Adipocyte (in vitro differentiated cells): Measurements from ENCODE around the gene ETF1.

ENCODE experiments used
- DNase-seq: peaks from one replicate; pipeline ENCODE4 v3.0.0-alpha.2; 2015; ENCODE audit warnings: low read depth
- H3K27me3 ChIP-seq: replicated peaks from 2 replicates; pipeline ENCODE4 v1.7.0; 2013; ENCODE audit warnings: mild to moderate bottlenecking, low read length, moderate library complexity; ENCODE audit not compliant: control insufficient read depth, insufficient read depth
- H3K36me3 ChIP-seq: 2 replicates; pipeline ENCODE4 v1.7.0; 2013; ENCODE audit warnings: low read length, mild to moderate bottlenecking, moderate library complexity; ENCODE audit not compliant: control insufficient read depth, insufficient read depth, severe bottlenecking
- H3K4me1 ChIP-seq: 2 replicates; pipeline ENCODE4 v1.7.0; 2013; ENCODE audit warnings: mild to moderate bottlenecking, low read length, moderate library complexity; ENCODE audit not compliant: control insufficient read depth, insufficient read depth
- H3K4me3 ChIP-seq: 2 replicates; pipeline ENCODE4 v1.7.0; 2013; ENCODE audit warnings: mild to moderate bottlenecking, low read length, moderate library complexity
- H3K9ac ChIP-seq: 2 replicates; pipeline ENCODE4 v1.7.0; 2013; ENCODE audit warnings: mild to moderate bottlenecking, low read length, moderate library complexity
- H3K9me3 ChIP-seq: 2 replicates; pipeline ENCODE4 v1.7.0; 2013; ENCODE audit warnings: mild to moderate bottlenecking, low read length, moderate library complexity; ENCODE audit not compliant: control insufficient read depth

Gene ETF1

DNA sequence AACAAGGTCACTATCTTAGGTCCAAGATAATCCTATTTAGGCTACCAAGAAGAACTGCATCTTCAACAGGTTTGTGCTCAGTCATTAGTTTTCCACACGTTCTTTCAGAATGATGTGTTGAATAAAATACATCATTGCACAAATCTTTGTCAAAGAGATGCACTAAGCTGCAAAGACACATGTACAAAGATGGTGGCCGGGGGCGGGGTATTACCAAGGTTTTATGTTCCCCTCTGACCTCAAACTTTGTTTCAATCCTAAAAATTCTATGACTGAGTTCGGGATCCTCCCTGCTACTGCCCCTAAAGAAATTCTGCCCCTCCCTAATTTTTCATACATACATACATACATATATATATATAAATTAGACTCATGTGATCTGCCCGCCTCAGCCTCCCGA, 17.9 kb upstream of the ETF1 start:
- no peaks in the 10 kb centered on the region for H3K9me3 ChIP-seq
- H3K36me3 ChIP-seq: peaks cover 98% of the 10 kb centered on the region

DNA sequence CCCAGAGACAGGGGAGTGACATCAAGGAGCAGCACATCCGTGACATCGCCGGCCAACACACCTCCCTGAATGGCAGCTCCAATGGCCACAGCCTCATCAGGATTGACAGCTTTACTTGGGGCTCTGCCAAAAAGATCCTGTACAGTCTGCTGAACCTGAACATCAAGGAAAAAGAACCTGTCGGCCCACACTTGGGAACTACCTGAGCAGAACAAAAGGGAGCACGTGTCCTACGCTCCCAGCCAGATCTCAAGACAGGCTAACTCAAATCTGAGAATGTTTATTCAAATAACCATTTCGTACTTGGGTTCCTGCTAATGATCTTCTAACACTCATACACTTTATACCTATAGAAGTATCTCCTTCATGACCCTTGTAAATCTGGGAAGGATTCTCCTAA, 16.9 kb upstream of the ETF1 start:
- Histone ChIP-seq H3K36me3 (peaks cover 98% of the 10 kb centered on the region), H3K27me3 (no peaks in the 10 kb centered on the region), H3K9ac (no peak overlapping the region), H3K4me3 (no peak overlapping the region), H3K4me1 (no peaks in the 10 kb centered on the region), H3K9me3 (no peaks in the 10 kb centered on the region)
- no peak for DNase-seq

More for the DNA sequence above, 17.9 kb upstream of the ETF1 start:
- no peaks in the 10 kb centered on the region for H3K4me1 ChIP-seq
- no peak overlapping the region for H3K4me3 ChIP-seq
- H3K9ac ChIP-seq: no peak overlapping the region
- DNase-seq: no peak
- no peaks in the 10 kb centered on the region for H3K27me3 ChIP-seq

DNA sequence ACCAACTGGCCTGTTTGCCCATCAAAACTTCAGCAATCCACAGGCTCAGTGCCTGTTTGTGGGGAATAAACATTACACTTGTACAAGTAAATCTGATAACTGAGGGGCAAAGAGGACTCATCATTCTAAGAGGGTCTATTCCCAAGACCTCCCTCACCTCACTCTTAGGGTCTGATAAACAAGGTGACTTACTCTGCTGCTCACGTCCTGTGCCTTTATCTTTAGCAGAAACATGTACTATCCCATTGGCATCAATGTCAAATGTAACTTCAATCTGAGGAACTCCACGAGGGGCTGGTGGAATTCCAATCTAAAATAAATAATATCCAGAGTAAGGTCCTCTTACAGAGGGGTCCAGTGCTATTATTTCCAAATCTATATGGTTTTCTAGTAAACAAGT, 14.6 kb upstream of the ETF1 start:
- no peak overlapping the region for H3K4me3 ChIP-seq
- no peak overlapping the region for H3K9ac ChIP-seq
- H3K4me1 ChIP-seq: no peaks in the 10 kb centered on the region
- no peaks in the 10 kb centered on the region for H3K9me3 ChIP-seq
- H3K27me3 ChIP-seq: no peaks in the 10 kb centered on the region
- no peak for DNase-seq
- H3K36me3 ChIP-seq: peaks cover 96% of the 10 kb centered on the region

DNA sequence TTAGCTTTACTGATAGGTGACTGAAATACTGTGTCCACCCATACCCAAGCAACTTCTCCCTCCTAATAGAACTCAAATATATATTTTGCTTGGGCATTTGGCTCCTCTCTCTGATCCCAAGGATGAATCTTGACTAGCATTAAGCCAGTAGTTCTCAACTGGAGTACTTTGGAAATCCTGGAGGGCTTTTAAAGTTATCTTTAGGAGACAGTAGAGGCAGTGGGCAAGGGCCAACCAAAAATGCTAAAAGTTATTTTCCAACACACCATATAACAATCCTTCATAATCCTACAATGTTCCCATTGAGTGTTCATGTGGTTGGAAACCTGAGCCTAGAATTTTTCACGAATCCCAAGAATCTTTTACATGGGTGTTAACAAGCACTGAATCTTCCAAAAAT, 11.1 kb upstream of the ETF1 start:
- Histone ChIP-seq H3K4me1 (peaks cover 2% of the 10 kb centered on the region), H3K27me3 (no peaks in the 10 kb centered on the region), H3K9ac (no peak overlapping the region), H3K36me3 (peaks cover 65% of the 10 kb centered on the region), H3K4me3 (no peak overlapping the region), H3K9me3 (no peaks in the 10 kb centered on the region)
- no peak for DNase-seq

DNA sequence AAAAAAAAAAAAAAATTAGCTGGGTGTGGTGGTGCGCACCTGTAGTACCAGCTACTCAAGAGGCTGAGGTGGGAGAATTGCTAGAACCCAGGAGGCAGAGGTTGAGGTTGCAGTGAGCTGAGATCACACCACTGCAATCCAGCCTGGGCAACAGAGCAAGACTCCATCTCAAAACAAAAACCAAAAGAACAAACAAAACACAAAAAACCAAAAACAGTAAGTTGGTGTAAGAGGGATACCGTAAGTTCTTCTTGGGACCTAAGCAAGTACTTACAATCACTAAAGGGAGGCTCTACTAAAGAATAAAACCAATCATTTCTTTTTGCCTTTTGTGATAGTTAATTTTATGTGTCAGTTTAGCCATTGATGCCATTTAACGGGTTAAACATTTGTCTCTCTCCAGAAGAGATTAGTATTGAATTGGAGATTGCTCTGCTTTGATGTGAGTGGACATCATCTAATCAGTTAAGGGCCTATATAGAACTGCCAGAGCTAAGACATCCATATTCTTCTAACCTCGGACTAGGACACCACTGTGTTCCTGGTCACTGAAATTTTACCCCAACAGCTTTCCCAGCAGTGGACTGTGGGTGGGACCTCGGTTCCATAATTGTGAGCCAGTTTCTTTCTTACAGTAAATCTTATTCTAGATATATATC, 10.5 kb upstream of the ETF1 start:
- DNase-seq: no peak
- peaks cover 59% of the 10 kb centered on the region for H3K36me3 ChIP-seq
- no peaks in the 10 kb centered on the region for H3K27me3 ChIP-seq
- no peak overlapping the region for H3K9ac ChIP-seq
- H3K4me3 ChIP-seq: no peak overlapping the region
- H3K4me1 ChIP-seq: peaks cover 2% of the 10 kb centered on the region
- H3K9me3 ChIP-seq: no peaks in the 10 kb centered on the region

DNA sequence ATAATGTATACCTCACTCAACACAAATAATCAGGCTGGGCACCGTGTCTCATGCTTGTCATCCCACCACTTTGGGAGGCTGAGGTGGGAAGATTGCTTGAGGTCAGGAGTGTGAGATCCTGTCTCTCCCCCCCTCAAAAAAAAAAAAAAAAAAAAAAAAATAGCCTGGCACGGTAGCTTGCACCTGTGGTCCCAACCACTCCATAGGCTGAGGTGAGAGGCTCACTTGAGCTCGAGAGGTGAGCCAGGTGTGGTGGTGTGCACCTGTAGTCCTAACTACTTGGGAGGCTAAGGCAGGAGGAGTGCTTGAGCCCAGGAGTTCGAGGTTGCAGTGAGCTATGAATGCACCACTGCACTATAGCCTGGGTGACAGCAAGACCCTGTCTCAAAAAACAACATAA, 9.6 kb upstream of the ETF1 start:
- Histone ChIP-seq H3K9me3 (no peaks in the 10 kb centered on the region), H3K4me1 (peaks cover 2% of the 10 kb centered on the region), H3K36me3 (peaks cover 50% of the 10 kb centered on the region), H3K27me3 (no peaks in the 10 kb centered on the region), H3K9ac (no peak overlapping the region), H3K4me3 (no peak overlapping the region)
- DNase-seq: no peak

DNA sequence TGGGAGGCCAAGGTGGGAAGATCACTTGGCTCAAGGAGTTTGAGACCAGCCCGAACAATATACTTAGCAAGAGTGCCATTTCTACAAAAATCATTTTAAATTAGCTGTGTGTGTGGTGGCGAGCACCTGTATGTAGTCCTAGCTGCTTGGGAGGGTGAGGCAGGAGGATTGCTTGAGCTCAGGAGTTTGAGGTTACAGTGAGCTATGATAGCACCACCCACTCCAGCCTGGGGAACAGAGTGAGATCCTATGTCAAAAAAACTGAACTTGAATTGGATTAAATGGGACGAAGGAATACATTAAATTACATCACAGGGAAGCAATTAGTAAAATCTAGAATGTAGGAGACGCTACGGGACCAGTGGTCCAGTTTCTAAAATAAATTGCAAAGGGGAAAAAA, 6.4 kb upstream of the ETF1 start:
- H3K27me3 ChIP-seq: no peaks in the 10 kb centered on the region
- no peaks in the 10 kb centered on the region for H3K9me3 ChIP-seq
- DNase-seq: no peak
- H3K36me3 ChIP-seq: peaks cover 17% of the 10 kb centered on the region
- H3K9ac ChIP-seq: no peak overlapping the region
- peaks cover 22% of the 10 kb centered on the region for H3K4me1 ChIP-seq
- no peak overlapping the region for H3K4me3 ChIP-seq

DNA sequence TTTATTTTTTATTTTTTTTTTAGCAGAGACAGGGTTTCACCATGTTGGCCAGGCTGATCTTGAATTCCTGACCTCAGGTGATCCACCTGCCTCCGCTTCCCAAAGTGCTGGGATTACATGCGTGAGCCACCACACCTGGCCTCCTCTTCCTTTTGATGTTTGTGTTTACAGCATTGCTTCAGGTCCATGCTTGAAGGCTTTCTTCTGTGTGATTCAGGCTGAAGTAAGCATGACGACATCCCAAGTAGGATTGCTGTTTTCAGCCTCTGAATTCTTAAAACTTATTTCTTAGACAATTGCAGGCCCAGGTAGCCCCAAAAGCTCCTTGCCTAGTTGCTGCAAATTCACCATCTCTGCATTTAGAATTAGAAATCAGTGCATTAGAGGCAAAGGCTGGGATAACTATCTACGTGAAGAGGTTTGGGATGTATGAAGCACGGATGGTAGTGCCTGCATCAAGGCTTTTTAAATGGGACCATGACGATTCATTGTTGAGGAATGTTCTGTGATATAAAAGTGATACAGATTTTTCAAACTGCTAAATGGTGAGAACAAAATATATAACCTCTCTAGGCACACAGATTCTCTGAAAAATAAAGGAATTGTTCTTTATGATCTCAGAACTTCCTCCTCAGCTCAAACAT, 3.0 kb upstream of the ETF1 start:
- Histone ChIP-seq H3K36me3 (no peaks in the 10 kb centered on the region), H3K9ac (peak overlapping the region; percentile 3), H3K4me3 (no peak overlapping the region), H3K27me3 (no peaks in the 10 kb centered on the region), H3K4me1 (peaks cover 31% of the 10 kb centered on the region), H3K9me3 (no peaks in the 10 kb centered on the region)
- DNase-seq: no peak

DNA sequence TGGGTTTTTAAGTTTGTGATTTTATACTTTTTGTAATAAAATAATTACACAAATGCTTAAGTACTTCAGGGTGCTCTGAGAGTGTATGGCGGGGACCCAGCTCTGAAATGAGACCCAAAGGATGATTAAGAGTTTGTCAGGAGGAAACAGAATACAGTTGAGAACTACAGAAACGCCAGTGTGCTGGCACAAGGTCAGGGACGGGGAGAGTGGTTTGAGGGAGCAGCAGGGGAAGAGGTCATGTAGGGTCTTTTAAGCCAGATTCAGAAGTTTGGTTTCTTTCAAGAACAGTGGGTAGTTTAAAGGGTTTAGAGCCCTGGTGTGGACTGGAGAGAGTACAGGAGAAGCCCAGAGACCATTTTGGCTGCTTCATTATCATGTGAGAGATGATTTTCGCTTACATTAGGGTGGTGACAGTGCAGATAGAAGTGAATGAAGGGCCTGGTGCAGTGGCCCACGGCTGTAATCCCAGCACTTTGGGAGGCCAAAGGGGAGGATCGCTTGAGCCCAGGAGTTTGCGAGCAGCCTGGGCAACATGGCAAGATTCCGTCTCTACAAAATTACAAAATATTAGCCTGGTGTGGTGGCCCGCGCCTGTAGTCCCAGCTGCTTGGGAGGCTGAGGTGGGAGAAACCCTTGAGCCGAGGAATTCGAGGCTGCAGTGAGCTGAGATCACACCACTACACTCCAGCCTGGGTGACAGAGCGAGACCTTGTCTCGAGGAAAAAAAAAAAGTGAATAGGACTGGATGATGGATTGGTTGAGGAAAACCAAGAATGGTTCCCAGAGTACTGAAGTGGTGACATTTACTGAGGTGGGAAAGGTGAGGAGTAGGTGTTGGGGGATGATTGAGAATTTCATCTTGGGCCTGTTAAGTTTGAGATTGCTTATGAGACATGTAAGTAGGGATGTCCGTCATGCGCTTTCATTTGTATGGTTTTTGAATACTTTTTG, 1.4 kb upstream of the ETF1 start:
- H3K36me3 ChIP-seq: peaks cover 11% of the 10 kb centered on the region
- H3K4me3 ChIP-seq: peak overlapping the region; percentile 99
- no peaks in the 10 kb centered on the region for H3K27me3 ChIP-seq
- peaks cover 45% of the 10 kb centered on the region for H3K4me1 ChIP-seq
- H3K9ac ChIP-seq: peak overlapping the region; percentile 99
- no peaks in the 10 kb centered on the region for H3K9me3 ChIP-seq
- peak; percentile 58 for DNase-seq

DNA sequence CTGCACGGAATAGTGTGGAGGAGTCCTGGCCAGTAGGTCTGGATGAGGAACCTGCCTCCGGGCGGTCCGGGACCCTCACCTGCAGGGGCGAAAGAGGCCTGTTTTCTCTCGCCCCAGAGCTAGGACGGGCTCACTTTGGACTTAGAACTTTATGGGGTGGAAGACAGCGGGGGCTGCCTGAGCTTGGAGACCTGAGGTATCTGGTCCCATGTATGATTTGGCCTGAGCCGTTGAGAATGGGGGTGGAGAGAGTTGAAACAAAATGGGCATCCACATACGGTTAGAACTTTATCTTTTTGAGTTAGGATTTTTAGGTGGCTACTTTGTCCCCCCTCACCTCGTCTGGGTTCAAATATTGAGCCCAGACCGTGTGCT, 681 bp upstream of the ETF1 start:
- Histone ChIP-seq H3K9me3 (no peaks in the 10 kb centered on the region), H3K27me3 (no peaks in the 10 kb centered on the region), H3K4me3 (peak overlapping the region; percentile 99), H3K9ac (peak overlapping the region; percentile 99), H3K4me1 (peaks cover 53% of the 10 kb centered on the region), H3K36me3 (peaks cover 18% of the 10 kb centered on the region)
- DNase-seq: peak; percentile 88
